ENCODE measurements around the gene ZNF385C. TPM values are rescaled to one million over a fixed set of nuclear protein-coding genes. Genes with fewer than 3 reads are reported as not detected.
"Not testable (repeated sequence)": the region's sequence is repeated elsewhere in the genome, so short reads cannot be mapped to it uniquely, and the experiment has no call there.

The ZNF385C gene
- total RNA-seq, 1 experiment from 2014 or later = 3.7 TPM

GRCh38 chr17:42023524-42024349 is 74.5 kb downstream of the ZNF385C start (continued):
- TF ChIP-seq ZNF138 (CRISPR knock-in tag; conservative IDR thresholded peaks at IDR 0.05) (no peak), ARID4B (CRISPR knock-in tag; IDR thresholded peaks at IDR 0.05; ENCODE audit: borderline replicate concordance) (no peak), USF1 (CRISPR knock-in tag; IDR thresholded peaks at IDR 0.05) (no peak)
- TF ChIP-seq, protein P1, sequence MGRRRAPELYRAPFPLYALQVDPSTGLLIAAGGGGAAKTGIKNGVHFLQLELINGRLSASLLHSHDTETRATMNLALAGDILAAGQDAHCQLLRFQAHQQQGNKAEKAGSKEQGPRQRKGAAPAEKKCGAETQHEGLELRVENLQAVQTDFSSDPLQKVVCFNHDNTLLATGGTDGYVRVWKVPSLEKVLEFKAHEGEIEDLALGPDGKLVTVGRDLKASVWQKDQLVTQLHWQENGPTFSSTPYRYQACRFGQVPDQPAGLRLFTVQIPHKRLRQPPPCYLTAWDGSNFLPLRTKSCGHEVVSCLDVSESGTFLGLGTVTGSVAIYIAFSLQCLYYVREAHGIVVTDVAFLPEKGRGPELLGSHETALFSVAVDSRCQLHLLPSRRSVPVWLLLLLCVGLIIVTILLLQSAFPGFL (CRISPR knock-in tag; IDR thresholded peaks at IDR 0.05; ENCODE audit: borderline replicate concordance) = no peak

- CTCF ChIA-PET = interaction anchor here (0.5 to 6.8 kb wide), 12 partner anchors 6 to 1882 kb away, joined by 3 to 108 read pairs (median 4); partner anchors contain the start of gene KAT2A
- Mint-ChIP-seq H3K4me3 (peak overlapping the region; percentile 92), H3K27ac (peak overlapping the region; percentile 16; the same call in 1 of the 2 replicates), H3K36me3 (peaks cover 32% of the 10 kb centered on the region), H3K4me1 (peaks cover 32% of the 10 kb centered on the region)
- POLR2A ChIA-PET = interaction anchor here (1.0 to 1.1 kb wide), 2 partner anchors 87 to 100 kb away, joined by 3 to 8 read pairs; no protein-coding TSS in a partner anchor
- H3K27me3 Mint-ChIP-seq (ENCODE audit: low read depth); DNase-seq (ENCODE audit: low spot score); H3K9me3 Mint-ChIP-seq; ATAC-seq: not testable (repeated sequence)
Observed at GRCh38 chr17:42020845-42021244, 77.4 kb downstream of the ZNF385C start.

DNA sequence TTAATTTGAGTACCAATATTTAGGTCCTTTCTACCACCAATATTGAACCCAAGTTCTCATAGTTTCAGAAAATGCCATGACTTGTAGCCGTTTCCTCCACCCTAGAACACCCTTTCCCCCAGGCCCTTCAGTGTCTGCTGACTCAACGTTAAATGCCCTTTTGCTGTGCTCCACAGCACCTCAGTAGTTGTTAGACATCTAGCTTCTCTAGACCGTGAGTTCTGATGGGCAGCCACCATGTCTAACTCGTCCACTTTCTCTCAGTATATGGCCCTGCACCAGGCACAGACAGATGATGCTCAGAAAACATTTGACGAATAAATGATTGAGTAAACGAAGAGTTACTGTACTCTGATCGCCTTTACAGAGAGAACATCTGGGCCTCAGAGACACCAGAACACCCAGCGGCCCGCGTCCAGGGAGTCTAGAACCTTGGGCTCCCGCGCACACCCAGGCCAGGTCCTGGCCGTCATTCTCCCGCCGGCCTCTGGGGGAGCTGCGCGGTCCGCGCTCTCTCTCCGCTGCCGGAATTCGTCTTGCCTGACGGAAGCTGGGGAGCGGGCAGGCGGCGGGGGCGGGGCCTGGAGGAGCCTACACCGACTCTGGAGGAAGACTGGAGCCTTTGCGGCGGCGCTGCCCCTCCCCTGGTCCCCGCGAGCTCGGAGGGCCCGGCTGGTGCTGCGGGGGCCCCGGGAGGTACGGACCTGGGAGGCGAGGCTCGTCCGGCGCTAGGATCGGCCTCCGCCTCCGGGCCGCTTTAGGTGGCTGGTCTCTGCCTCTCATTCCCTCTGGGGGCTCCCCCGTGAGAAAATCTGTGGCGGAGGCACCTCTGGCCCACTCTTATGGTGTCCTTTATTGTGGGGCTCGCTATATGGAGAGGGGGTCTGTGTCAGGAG is 78.5 kb downstream of the ZNF385C start, which contains the start of gene NKIRAS2:
Gene NKIRAS2, plus strand, starts transcription at position 582 of the 896 bp plus-strand sequence. CDS start 1,488 bp downstream, outside the sequence.
- Mint-ChIP-seq H3K9me3 (0 out of 2 replicates have a peak, but pooled peaks cover 4% of the 10 kb centered on the region), H3K27me3 (ENCODE audit: low read depth) (no peaks in the 10 kb centered on the region), H3K4me1 (peaks cover 40% of the 10 kb centered on the region), H3K36me3 (peaks cover 34% of the 10 kb centered on the region), H3K4me3 (peak within 1 kb of the TSS; percentile 95), H3K27ac (peak within 1 kb of the TSS; percentile 89)
- POLR2A ChIA-PET = interaction anchor here (1.0 to 1.3 kb wide), 5 partner anchors 9 to 331 kb away, joined by 3 to 8 read pairs (median 5); partner anchors contain the start of gene CNP
- DNase-seq (ENCODE audit: low spot score) = peak; percentile 97
- CTCF ChIA-PET = interaction anchor here (0.5 to 6.8 kb wide), 50 partner anchors 7 to 1775 kb away, joined by 3 to 108 read pairs (median 4); partner anchors contain the start of genes HSPB9, KAT2A, ODAD4 and ZNF385C
- ATAC-seq = peak; percentile 72
- TF ChIP-seq ATF2 (CRISPR knock-in tag; IDR thresholded peaks at IDR 0.05; ENCODE audit: borderline replicate concordance, low read depth) (no peak), ATF3 (CRISPR knock-in tag; conservative IDR thresholded peaks at IDR 0.05) (no peak), ETV6 (CRISPR knock-in tag; IDR thresholded peaks at IDR 0.05) (peak; percentile 81; the same call in 1 of the 2 replicates), MYBL2 (CRISPR knock-in tag; IDR thresholded peaks at IDR 0.05) (0 out of 2 replicates have a peak, but pooled peaks have one; percentile 18), ARID4B (CRISPR knock-in tag; IDR thresholded peaks at IDR 0.05; ENCODE audit: borderline replicate concordance) (no peak), NFATC4 (CRISPR knock-in tag; IDR thresholded peaks at IDR 0.05) (no peak), HMGXB4 (CRISPR knock-in tag; IDR thresholded peaks at IDR 0.05) (peak; percentile 89)
- TF ChIP-seq, protein P2, sequence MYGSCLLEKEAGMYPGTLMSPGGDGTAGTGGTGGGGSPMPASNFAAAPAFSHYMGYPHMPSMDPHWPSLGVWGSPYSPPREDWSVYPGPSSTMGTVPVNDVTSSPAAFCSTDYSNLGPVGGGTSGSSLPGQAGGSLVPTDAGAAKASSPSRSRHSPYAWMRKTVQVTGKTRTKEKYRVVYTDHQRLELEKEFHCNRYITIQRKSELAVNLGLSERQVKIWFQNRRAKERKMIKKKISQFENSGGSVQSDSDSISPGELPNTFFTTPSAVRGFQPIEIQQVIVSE (CRISPR knock-in tag; IDR thresholded peaks at IDR 0.05; ENCODE audit: borderline replicate concordance) = no peak
